ENCODE data around the gene DENND1A.
"Not testable (repeated sequence)": the region's sequence is repeated elsewhere in the genome, so short reads cannot be mapped to it uniquely, and the experiment has no call there.

The DENND1A gene

DNA sequence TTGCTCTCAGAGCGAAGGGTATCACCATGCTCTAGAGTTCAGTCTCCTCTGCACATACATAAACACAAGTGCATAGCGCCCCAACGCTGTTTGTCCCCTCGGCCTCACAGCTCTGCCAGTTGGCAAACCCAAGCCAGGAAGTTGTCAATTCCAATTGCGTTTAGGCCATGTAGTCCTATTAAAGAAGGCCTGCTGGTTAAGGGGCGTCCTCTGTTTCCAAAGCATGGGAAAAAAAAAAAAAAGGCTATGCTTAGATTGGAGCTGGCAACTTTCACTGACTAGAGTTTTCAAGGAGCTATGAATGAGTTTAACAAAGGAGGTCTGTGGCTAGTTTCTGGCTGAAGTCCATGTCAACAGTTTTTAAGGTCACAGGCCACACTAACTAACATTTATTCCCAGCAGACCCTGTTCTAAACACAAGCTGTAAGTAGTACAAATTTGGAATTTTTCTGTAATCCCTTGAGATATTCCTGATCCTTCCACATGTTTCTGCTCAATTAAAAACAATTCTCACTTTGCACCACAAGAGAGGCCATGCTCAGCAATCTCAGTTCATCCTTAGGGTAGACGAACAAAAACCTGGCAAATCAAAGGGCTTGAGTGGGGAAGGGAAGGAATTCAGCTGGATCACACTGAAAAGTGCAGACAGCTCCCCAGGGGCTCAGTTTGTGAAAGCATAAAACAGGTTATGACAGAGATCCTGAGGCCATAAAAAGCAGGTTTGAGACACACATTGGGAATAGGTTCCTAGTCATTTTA lies 187.7 kb downstream of the DENND1A start:
- no peak for DNase-seq (ENCODE audit: low read depth in 1 of 2, low spot score in 1 of 2)

- no peak for DNase-seq (ENCODE audit: low read depth in 1 of 2, low spot score in 1 of 2)
These were observed 188.7 kb downstream of the DENND1A start for GRCh38 chr9:123741214-123741613.

- no peak for DNase-seq (ENCODE audit: low read depth in 1 of 2, low spot score in 1 of 2)
These were observed 190.0 kb downstream of the DENND1A start for GRCh38 chr9:123739902-123740301.

DNA sequence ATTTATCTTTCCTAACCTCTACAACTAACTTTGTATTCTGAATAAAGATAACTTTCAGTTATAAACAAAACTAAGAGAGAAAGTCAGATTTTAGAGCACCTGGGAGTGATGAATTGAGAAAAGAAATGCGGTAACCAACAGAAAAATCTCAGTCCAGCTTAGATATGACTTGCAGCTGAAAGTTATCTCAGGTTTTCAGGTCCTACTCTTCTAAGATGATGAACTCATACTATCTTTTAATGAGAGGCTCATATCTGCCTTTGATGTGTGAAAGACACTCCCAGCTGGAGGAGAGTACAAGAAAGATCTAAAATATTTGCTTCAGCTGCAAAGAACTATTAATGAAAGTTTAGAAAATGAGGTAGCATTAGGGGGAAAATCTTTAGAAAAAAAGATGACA lies 190.5 kb downstream of the DENND1A start:
- DNase-seq (ENCODE audit: low read depth in 1 of 2, low spot score in 1 of 2), result no peak

DNA sequence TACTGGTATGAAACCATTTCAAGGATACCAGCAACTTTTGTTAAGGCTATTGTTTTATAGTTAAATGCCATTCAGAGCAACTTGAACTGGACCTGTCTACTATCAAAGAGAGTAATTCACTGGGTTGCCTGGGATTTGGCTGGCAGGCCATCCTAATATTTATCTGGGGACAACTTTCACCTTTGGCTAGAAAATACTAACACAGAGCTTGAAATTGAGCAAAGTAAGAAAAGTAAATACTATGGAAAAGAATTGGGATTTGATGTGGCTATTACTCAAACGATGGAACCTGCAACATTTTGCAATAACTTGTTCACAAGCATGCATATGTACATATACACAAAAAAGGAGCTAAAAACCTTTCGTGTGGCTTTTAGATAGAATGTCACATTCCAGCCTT lies 191.3 kb downstream of the DENND1A start:
- no peak for DNase-seq (ENCODE audit: low read depth in 1 of 2, low spot score in 1 of 2)

GRCh38 chr9:123735376-123735775 lies 194.6 kb downstream of the DENND1A start:
- no peak for DNase-seq (ENCODE audit: low read depth in 1 of 2, low spot score in 1 of 2)

- DNase-seq (ENCODE audit: low read depth in 1 of 2, low spot score in 1 of 2), result not testable (repeated sequence)
These were observed 201.4 kb downstream of the DENND1A start for GRCh38 chr9:123728571-123728970.

DNA sequence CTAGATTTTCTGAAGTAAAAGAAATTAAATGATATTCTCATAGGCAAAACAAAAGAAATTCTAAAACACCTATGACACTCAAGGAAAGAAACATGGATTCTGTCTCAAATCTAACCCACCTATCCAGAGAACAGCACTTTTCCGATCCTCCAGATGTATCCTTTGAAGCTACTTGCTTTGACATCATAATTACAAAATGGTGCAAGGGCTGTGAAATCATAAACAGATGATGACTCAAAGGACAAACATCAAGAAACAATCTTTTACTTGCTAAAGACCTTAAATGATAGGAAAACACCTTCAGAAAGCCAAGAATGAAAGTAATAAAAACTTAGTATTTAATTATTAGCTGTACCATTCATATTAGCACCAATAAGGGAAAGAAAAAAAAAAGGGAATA lies 202.6 kb downstream of the DENND1A start:
- no peak for DNase-seq (ENCODE audit: low read depth in 1 of 2, low spot score in 1 of 2)

DNA sequence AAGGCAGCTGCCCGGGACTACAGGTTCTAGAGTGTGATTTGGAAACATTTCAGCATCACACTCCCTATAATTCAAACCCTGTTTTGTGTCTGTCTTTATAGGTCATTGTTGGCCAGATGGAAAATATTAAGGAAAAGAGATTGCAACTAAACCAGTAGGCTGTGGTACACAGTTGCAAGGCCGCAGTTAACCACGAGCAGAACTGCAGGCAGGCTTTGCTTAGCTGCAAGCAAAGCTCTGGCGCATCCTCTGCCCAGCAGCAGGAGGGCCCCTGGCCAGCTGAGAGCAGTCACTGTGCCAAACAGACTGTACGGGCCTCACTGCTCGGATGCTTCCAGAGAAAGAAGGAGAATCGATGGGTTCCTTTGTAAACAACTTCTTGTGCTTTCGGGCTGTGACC lies 204.5 kb downstream of the DENND1A start:
- DNase-seq (ENCODE audit: low read depth in 1 of 2, low spot score in 1 of 2), result no peak

DNA sequence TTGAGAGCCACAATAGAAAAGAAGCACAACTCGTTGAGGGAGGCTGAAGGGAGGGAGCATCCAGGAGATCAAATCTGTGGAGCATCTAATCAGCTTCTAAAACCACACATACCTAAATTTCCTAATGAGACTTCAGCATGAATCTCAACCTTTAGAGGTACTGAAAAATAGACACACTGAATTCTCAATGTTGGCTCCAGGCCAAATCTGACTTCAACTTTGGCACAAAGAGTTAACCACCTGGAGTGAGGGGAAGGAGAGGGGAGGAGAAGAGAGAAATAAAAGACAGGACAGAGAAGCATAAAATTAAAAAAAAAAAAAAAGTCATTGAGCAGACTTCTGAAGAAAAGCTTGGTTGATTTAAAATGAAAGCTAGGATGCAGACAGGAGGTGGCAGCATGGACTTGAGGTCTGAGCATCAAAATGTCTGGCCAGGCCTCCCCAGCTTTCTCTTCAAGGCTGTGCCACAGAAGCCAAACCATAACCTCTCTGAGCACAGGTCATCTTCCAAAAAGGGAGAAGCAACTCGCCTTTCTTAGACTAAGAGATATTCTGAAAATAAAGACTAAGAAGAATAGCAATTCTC lies 205.6 kb downstream of the DENND1A start:
- DNase-seq (ENCODE audit: low read depth in 1 of 2, low spot score in 1 of 2), result no peak

DNA sequence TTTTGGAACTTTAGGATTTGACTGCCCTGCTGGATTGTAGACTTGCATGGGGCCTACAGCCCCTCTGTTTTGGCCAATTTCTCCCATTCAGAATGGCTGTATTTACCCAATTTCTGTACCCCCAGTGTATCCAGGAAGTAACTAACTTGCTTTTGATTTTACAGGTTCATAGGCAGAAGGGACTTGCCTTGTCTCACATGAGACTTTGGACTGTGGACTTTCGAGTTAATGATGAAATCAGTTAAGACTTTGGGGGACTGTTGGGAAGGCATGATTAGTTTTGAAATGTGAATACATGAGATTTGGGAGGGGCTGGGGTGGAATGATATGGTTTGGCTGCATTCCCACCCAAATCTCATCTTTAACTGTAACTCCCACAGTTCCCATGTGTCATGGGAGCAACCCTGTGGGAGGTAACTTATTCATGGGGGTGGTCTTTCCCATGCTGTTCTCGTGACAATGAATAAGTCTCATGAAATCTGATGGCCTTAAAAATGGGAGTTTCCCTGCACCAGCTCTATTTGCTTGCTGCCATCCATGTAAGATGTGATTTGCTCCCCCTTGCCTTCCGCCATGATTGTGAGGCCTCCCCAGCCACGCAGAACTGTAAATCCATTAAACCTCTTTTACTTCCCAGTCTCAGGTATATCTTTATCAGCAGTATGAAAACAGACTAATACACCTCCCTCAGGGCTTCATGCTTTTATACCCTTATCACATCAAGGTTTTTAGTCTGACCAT lies 206.6 kb downstream of the DENND1A start:
- DNase-seq (ENCODE audit: low read depth in 1 of 2, low spot score in 1 of 2), result no peak

- DNase-seq (ENCODE audit: low read depth in 1 of 2, low spot score in 1 of 2), result no peak
These were observed 207.5 kb downstream of the DENND1A start for GRCh38 chr9:123722378-123722777.

DNA sequence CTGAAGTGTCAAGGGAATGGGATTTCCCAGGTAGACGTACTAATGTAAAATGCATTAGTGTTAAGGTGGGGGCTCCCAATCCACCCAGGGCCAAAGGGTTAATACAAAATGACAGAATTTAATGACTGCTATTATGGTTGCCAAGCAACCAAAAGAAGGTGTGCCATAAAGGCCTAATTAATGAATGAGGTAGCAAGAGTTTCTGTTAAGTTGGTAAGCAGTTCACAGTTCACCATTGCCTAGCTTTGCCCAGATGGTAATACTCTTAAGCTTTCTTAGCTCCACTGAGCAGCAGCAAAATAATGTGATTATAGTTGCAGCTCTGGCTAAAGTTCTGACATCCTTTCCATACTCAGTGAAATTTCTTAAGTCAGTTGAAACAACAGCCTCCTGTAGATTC lies 211.7 kb downstream of the DENND1A start:
- no peak for DNase-seq (ENCODE audit: low read depth in 1 of 2, low spot score in 1 of 2)

DNA sequence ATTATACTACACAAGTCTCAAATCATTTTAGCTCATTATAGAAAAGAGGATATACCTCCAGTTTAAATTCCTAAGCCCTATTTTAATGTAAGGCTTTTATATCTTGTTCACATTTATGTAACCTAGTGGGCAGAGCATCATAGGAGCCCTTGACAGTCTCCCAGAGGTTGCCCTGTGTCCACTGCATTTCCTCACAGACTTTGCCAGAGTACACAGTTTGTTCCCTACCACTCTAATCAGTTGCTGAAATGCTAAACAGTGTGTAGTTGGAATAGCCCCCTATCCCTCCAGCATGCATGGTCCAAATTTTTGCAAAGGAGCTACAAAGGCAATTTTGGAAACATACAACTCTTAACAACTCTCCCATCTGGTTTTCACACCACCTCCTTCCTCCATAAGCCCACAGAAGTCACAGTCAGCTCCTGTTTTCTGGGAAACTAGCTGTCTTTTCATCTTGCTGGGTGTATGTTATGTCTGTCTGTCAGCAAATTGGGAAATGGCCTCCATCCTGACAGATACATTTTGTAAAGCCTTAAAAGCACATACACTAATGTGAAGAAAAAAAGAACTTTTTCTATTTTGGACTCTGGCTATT lies 212.2 kb downstream of the DENND1A start:
- DNase-seq (ENCODE audit: low read depth in 1 of 2, low spot score in 1 of 2), result no peak

GRCh38 chr9:123716339-123716945 lies 213.5 kb downstream of the DENND1A start:
- DNase-seq (ENCODE audit: low read depth in 1 of 2, low spot score in 1 of 2), result no peak

DNA sequence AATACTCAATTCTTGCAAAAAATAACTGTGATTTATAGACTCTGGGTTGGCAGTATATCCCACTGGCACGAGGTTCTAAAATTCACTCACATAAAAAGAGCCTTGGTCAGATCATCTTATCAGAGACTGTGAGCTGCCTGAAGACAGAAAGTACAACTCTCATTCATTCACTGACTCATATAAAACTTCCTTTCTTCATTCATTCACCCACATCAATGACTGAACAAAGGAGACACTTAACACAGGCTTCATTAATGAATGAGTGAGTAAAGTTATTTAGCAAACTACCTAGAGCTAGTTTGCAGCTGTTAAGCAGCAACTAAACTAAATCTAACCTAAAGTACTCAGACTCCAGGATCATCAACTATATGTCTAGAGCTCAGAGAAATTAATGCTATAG lies 214.7 kb downstream of the DENND1A start:
- no peak for DNase-seq (ENCODE audit: low read depth in 1 of 2, low spot score in 1 of 2)

DNA sequence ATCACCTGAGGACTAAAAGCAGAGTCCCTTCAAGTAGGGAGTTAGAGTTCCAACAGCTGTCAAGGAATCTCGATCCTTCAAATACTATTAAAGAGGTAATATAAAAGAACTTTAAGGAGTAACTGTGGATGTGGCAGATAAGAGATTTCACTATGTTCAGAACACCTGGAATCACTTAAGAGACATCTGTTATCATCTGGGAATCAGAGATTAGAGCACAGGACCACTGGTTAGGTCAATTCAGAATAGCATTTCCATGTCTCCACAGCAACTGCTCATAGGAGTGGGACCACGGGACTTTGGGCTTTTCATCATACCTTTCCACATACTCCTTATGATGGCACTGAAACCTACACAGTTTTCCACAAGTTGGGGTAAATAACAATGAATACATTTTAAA lies 216.6 kb downstream of the DENND1A start:
- DNase-seq (ENCODE audit: low read depth in 1 of 2, low spot score in 1 of 2), result no peak

- DNase-seq (ENCODE audit: low read depth in 1 of 2, low spot score in 1 of 2), result no peak
These were observed 217.5 kb downstream of the DENND1A start for GRCh38 chr9:123712399-123712798.

GRCh38 chr9:123710299-123710698 lies 219.6 kb downstream of the DENND1A start:
- DNase-seq (ENCODE audit: low read depth in 1 of 2, low spot score in 1 of 2), result no peak

- no peak for DNase-seq (ENCODE audit: low read depth in 1 of 2, low spot score in 1 of 2)
These were observed 227.4 kb downstream of the DENND1A start for GRCh38 chr9:123702483-123702882.

- no peak for DNase-seq (ENCODE audit: low read depth in 1 of 2, low spot score in 1 of 2)
These were observed 232.2 kb downstream of the DENND1A start for GRCh38 chr9:123697686-123698085.

- DNase-seq (ENCODE audit: low read depth in 1 of 2, low spot score in 1 of 2), result no peak
These were observed 233.4 kb downstream of the DENND1A start for GRCh38 chr9:123696476-123696875.

Data from stimulated activated CD4-positive, alpha-beta T cell treated with anti-CD3 and anti-CD28 coated beads, Interleukin-15, amount 100 ng/mL, for 1 hour (primary cell).